Measurements from ENCODE around the gene RPL32.

DNA sequence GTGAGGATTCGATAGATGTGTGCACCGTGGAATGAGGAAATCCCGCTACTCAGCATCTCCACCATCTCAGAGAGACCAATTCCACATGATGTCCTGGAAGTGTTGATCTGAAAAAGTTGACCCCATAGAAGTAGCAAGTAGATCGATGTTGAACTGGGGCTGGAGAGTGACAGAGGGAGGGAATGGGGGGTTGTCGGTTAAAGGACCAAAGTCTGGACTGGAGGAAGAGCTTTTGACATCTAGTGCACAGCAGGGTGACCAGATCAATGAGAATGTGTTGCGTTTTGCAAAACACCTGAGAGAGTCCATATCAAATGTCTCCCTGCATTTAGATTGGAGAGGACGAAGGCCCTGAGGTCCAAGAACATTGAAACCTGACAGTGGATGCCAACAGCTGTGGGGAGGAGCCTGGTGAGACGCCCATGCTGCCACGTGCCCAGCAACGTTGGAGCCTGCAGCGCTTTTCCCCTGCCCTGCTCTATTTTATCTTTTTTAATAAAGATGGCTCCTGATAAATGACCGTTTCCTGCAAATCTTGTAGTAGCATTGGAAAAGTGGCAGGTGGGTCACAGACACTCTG lies 30.1 kb upstream of the RPL32 start:
- TF ChIP-seq, protein P1, sequence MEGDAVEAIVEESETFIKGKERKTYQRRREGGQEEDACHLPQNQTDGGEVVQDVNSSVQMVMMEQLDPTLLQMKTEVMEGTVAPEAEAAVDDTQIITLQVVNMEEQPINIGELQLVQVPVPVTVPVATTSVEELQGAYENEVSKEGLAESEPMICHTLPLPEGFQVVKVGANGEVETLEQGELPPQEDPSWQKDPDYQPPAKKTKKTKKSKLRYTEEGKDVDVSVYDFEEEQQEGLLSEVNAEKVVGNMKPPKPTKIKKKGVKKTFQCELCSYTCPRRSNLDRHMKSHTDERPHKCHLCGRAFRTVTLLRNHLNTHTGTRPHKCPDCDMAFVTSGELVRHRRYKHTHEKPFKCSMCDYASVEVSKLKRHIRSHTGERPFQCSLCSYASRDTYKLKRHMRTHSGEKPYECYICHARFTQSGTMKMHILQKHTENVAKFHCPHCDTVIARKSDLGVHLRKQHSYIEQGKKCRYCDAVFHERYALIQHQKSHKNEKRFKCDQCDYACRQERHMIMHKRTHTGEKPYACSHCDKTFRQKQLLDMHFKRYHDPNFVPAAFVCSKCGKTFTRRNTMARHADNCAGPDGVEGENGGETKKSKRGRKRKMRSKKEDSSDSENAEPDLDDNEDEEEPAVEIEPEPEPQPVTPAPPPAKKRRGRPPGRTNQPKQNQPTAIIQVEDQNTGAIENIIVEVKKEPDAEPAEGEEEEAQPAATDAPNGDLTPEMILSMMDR (IDR thresholded peaks at IDR 0.05): no peak
- TF ChIP-seq EP300 (IDR thresholded peaks at IDR 0.05): no peak

Measured in sigmoid colon (tissue), 4 donors.